Colon (tissue), 2 donors: ENCODE results near the gene SLC39A3.
"Not testable (repeated sequence)": the region's sequence is repeated elsewhere in the genome, so short reads cannot be mapped to it uniquely, and the experiment has no call there.

Experiments
- FAIRE-seq: peaks from 2 replicates; lab custom pipeline; 2012; peaks lifted over from hg19 to GRCh38; lab: Jason Lieb, UNC
- donor health status: control.
- donor health status: control.

The SLC39A3 gene

DNA sequence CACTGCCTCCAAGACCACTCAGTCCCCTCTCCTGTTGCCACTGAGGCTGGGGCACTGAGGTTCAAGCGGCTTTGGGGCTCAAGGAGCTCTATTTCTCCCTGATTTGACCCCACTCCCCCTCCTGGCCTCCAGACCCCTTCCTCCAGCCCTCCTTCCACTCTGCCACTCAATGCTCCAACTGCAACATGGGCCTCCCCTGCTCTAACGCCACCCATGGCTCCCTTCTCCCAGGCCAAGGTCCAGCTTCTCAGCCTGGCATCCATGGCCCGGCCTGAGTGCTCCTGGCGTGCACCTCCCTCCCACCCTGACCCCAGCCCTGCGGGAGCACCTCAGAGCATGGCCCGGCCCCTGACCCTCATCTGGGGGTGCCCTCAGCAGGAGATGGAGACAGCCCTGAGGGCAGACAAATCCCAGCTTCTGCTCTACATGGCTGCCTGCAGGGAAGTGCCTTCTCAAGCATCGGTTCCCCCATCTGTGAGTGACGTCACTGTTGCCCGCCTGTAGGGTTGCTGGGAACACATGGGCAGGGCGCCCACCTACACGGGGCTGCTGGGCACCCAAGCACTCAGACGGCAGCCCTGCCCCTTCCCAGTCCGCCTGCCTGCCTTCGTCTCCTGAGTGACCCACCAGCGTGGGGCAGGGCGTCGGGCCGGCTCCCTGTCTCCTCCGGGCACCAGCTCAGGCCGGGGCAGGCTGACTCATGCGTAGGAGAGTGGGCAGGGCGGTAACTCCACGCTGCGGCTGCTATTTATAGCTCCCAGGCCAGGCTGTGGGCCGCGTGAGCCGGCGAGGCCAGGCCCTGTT, 17.1 kb downstream of the SLC39A3 start:
- no peak for FAIRE-seq

DNA sequence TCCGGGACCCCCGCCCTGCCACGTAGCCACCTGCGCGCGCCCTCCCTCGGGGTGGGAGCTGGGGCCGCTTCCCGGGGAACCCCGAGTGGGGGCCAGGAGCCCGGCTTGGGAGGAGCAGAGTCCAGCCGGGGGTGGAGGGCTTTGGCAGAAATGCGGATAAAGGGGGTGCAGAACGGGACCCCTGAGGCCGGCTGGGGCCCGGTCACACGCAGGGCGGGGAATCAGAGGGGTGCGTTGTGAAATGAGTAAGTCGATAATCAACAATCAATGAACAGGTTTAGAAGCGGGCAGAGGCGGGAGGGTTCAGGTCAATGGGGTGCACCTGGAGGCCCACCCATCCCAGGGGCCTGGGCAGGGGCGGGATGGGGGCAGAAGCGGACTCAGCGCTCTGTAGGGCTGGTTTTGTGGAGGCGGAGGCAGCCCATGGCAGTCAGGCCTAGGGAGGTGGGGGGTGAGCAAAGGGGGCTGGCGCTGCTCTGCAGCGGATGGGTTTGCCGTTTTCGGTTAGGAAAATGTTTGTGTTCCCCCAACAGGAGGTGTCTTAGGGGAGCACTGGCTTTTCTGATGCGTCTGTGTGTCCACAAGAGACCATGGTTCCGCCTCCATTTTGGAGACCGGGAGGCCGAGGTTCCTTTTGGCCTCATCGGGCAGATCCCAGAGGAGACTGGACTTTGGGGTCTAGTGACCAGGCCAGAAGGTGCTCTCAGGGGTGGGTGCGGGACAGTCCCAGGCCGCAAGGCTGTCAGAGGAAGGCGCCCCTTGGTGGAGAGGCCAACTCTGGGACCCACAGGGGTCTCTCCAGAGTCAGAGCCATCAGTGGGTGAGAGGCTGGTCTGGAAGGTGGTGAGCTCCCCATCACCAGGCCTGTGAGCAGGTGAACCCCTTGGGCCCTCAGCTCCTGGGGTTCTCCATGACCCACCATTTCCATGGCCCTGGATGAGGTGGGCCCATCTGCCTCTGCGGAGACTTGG, 18.0 kb downstream of the SLC39A3 start:
- FAIRE-seq = no peak

DNA sequence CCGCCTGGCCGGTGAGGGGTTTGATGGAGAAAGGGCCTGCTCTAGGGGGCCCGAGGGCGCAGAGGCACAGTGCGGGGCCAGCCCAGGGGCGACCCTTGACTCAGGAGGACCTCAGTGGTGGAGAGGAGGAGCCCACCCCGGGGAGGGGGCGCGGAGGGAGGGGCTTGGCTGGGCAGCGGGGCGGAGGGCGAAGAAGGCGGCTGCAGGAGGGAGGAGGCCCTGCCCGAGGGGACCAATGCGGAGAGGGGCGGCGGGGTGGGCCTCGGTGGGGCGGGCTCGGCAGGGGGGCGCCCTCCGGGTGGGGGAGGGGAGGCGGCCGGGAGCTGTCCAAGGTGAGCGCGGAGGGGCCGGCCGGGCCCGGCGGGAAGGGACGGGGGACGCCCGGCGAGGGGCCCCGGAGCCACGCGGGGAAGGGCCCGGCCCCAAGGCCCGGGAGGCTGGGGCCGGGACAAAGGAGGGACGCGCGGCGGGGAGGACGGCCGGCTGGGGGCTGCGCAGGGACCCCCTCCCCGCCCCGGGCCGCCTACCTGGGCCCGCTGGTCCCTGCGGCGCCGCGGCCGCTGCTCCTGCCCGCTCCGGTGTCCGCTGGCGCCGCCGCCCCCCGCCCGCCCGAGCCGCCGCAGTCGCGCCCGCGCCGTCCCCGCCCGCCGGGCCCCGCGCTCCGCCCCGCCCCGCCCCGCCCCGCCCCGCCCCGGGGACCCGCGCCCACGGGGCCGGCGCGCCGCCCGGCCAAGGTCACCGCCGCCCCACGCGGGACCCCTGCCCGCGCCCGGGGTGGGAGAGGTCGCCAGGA, 18.8 kb downstream of the SLC39A3 start, which contains the start of gene DIRAS1:
Gene DIRAS1 (minus strand): TSS at position 596 of the 793 bp plus-strand sequence. CDS start 3,566 bp downstream, outside the sequence.
- no peak for FAIRE-seq

DNA sequence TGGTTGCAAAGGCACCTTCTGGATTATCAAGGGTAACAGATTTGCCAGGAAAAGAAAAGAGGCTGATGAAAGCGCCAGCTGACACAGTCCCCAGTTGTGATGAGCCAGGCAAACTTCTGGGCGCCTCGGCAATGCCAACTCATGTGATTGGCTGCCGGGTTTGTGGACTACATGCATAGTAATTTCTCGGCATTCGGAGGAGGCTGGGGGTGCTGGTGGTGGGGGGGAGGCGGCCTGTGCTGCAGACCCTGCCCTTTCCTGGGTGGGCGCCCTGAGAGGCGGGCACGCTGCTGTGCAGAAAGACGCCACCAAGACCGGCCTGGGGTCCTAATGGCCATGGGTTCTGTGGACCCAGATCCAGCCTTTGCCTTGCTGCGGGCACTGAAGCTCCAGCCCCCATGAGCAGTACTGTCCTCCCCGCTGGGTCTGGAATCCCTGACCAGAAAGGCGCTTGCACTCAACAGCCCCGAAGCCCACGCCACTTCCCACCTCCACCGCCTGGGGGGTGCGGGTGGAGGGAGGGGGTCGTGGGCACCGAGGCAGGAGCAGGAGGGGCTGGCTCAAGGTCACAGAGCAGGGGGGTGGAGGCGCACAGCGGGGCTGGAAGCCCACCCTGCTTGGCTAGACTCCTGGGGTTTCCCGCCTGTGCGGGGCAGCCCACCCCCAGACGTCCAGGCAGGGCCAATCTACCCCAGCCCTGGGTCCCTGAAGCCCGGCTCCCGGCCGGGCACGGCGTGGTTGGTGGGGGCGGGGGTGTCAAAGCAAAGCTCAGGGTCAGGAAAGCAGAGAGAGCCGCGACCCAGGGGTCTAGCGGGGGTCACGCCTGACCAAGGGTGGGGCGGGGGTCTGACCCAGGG, 19.7 kb downstream of the SLC39A3 start:
- no peak for FAIRE-seq

DNA sequence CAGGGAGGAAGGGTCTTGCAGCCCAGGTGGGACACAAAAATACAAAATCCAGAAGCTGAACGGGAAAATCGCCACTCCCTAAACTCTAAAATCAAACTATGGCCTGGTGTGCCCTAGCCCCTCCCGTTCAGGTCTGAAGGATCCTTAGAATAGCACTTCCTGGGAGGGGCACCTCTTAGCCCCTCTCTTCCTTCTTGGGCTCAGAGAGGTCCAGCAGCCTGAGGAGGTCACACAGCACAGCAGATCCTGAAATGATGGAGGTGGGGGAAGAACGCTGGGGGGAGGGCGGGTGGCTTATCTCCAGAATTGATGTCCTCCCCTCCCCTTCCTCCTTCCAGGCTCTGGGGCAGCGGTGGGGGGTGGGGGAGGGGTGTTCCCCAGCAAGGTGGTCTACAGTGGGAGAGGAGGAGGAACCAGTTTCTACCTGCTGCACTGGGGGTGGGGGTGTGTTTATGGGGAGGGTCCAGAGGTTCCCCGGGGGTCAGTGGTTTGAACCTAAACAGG, 20.5 kb downstream of the SLC39A3 start:
- FAIRE-seq = no peak

DNA sequence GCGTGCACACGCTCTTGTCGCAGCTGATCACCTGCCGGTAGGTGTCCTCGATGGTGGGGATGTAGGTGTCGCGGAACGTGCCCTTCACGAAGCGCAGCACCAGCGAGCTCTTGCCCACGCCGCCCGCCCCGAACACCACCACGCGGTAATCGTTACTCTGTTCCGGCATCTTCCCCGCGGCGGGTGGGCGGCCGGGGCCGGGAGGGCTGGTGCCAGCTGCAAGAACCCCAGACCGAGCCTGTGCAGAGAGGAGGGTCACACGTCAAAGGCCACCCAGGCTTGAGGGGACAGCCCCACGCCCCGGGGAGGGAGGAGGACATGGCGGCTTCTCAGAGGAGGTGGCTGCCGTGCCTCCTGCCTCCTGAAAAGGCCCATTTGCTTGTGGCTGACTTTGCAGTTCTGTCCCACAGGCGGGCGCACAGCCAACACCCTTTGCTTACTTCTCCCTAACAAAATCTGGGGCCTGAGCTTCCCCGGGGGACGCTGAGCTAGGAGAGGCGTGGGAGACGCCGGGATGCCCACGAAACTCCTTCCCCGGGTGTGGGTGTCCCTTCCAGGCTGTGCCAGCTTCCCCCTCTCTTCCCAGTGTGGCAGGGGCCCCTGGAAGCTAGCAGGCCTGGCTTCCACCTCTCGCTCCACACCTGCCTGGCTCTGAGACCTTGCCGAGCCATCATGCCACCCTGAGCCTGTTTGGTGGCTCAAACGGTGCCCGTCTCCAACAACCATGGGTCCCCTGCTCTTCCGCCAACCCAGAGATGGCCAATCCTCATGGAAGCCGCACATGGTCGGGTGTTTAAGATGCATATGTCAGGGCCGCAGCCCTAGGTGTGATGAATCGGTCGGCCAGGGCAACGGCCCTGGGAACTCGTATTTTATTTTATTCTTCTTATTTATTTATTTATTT, 21.9 kb downstream of the SLC39A3 start:
- no peak for FAIRE-seq

DNA sequence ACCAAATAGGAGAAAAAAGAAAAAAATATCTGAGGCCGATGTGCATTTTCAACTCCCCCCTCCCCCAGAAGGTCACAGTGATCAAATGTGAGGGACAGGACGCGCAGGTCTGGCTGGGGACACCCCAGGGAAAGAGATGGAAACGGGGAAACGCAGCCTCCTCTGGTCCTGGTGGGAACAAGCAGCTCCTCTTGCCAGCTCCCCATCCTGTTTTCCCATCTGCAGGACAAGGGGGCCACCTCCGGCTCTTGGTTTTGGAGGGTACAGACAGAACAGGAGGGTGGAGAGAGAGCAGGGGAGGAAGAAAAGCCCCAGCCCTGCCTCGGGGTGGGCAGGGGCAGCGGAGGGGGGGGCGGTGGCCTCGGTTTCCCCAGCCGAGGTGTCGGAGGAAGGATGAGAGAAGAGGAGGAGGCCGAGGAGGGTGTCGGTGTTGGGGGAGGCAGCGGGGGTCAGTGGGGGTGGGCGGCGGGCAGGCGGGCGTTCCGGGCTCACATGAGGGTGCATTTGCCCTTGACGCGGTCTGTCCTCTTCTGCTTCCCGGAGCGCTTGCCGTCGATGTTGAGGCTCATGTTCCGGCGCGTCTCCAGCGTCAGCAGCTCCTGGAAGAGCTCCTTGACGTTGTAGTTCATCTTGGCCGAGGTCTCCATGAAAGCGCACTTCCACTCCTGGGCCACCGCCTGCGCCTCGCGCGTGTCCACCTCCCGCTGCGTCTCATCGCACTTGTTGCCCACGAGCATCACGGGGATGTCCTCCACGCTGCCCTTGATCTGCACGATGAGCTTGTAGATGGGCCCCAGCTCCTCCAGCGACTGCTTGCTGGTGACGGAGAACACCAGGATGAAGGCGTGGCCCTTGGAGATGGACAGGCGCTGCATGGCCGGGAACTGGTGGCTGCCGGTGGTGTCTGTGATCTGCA, 22.8 kb downstream of the SLC39A3 start:
- no peak for FAIRE-seq

DNA sequence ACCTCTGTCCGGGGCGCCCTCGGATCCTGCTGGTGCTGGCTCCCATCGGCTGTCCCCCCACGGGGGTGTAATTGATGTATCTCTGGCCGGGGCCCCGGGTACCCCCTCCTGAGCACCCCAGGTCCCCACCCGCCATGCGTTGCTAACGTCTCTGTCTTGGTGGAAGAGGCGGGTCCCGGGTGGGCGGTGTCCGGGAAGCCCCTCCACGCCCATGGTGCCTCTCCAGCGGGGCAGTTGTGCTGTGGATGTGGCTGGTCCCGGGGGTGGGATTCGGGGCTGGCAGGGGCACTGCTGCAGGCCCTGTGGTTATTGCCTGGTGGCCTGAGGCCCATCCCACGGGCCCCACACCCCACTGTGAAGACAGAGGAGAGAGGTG, 23.6 kb downstream of the SLC39A3 start:
- no peak for FAIRE-seq

DNA sequence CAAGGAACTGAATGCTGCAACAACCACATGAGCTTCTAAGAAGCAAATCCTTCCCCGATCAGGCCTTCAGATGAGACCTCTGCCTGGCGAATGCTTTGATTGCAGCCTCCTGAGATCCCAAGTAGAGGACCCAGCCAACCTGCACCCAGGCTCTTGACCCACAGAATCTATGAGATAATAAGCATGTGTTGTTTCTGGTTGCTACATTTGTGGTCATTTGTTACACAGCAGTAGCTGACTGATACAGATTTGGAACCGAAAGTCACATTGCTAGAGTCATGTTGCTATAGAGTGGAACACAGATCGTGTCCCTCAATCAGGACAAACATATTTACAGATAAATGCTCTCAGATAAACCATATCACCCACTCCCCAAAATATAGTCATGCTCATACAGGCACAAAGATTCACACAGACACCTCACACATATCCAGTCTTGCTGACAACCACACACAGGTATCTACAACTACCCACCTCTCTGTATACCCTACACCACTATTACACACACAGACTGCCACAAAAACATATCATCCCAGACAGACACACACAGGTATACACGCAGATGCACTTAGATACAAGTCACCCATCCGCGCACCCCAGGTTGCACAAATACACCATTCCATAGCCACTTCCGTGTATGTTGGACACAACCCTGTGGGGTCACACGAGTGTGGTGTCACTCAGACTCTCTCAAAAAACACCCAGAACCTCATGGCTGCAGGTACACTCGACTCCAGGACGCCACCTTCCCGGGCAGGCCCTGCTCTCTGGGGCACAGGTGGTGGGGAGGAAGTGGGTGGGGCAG, 24.1 kb downstream of the SLC39A3 start:
- no peak for FAIRE-seq

DNA sequence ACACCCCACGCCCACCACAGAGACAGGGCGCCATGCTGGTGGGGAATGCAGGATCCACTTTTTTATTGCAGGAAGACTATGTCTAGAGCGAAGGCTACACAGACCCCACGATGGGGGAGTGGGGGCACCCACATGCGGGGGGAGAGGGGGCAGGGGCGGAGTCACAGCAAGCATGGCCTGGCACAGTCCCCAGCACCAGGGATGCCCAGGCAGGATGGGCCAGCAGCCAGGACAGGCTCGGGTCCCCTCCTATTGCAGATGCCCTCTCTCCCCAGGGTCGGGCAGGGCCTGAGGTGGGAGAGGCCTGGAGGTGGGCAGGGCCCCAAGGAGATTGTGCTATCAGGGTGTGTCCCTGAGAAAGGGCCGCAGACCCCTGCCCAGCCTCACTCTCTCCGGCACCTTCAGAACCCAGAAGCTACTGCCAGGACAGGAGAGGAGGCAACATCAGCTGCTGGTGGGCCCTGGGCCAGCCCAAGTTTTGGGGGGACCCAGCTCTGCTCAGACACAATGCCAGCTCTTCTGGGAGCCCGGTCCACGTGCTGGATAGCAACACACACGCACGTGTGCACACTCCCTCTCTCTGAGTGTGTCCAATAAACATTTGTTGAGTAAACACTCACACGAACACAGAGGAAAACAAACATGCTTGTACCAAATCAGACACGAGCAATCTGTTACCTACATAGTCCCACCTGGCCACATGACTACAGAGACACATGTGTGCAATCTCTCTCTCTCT, 25.1 kb downstream of the SLC39A3 start:
- no peak for FAIRE-seq

DNA sequence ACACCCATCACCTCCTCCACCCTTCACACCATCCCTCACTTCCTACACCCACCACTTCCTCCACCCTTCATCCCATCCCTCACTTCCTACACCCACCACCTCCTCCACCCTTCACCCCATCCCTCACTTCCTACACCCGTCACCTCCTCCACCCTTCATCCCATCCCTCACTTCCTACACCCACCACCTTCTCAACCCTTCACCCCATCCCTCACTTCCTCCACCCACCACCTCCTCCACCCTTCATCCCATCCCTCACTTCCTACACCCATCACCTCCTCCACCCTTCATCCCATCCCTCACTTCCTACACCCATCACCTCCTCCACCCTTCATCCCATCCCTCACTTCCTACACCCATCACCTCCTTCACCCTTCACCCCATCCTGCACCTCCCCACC, 25.7 kb downstream of the SLC39A3 start:
- FAIRE-seq = not testable (repeated sequence)

DNA sequence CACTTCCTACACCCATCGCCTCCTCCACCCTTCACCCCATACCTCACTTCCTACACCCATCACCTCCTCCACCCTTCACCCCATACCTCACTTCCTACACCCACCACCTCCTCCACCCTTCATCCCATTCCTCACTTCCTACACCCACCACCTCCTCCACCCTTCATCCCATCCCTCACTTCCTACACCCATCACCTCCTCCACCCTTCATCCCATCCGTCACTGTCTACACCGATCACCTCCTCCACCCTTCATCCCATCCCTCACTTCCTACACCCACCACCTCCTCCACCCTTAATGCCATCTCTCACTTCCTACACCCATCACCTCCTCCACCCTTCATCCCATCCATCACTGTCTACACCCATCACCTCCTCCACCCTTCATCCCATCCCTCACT, 26.6 kb downstream of the SLC39A3 start:
- FAIRE-seq = not testable (repeated sequence)

DNA sequence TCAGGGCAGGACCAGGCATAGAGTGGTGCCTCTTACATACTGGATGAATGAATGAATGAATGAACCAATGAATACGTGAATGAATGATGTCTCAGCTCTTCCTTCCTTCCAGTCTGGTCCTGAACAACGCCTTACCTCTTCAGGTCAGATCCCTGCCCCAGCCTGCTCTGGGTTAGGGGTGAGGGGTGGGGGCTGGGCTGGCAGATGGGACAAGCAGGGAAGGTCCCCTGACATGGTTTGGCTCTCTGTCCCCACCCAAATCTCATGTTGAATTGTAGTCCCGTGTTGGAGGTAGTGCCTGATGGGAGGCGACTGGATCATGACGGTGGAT, 28.0 kb downstream of the SLC39A3 start:
- FAIRE-seq = no peak

DNA sequence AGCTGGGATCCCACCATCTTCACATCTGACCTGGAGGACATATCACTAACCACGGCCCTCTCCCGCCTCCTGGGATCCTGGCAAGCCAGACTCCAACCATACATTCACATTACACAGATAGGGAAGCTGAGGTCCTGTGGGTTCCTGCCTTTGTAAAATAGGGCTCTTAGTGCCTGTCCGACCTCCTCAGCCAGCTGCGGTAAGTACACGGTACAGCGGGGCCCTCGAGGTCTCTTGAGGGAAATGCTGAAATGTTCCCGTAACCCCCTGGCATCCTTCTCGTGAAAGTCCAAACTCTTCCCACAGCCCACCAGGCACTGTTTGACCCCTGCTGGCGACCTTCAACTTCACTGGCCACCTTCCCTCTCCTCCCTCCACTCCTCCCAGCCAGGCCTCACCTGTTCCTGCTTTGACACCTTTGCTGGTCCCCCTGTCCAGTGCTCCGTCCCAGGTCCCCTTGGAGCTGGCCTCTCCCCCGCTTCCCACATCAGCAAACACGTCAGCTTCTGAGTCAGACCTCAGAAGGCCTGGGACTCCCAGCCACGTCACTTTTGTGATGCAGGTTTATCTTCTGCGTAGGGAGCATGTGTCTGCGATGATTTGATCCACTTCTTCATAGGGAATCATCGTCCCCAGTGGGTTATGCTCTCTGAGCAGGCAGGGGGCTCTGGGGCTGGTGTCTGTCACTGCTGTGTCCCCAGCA, 28.5 kb downstream of the SLC39A3 start:
- no peak for FAIRE-seq

DNA sequence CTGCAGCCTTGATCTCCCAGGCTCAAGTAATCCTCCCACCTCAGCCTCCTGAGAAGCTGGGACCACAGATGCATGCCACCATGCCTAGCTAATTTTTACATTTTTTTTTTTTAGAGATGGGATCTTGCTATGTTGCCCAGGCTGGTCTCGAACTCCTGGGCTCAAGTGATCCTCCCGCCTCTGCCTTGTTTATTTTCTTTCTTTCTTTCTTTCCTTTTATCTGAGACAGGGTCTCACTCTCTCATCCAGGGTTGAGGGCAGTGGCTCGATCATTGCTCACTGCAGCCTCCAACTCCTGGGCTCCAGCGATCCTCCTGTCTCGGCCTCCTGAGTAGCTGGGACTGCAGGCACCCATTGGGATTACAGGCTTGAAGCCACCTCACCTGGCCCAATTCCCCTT, 33.6 kb downstream of the SLC39A3 start:
- FAIRE-seq = no peak

DNA sequence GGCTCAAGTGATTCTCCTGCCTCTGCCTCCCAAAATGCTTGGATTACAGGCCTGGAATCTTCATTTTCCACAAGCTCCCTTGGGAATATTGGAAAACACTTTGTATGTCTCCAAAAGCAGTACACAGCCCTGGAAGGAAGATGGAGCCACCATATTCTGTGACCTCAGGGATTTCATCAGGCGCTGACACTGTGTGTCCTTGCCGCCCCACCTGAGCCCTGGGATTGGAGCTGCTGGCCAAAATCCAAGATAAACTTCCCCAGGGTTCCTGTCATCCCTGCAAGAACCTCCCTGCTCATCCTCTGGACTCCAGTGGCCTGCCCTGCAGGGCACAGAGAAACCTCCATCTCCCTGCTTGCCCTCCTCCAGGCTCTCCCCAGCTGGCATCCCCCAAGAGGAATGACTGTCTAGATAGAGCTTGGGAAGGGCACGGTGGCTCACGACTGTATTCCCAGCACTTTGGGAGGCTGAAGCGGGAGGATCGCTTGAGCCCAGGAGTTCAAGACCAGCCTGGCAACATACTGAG, 36.1 kb downstream of the SLC39A3 start:
- no peak for FAIRE-seq

DNA sequence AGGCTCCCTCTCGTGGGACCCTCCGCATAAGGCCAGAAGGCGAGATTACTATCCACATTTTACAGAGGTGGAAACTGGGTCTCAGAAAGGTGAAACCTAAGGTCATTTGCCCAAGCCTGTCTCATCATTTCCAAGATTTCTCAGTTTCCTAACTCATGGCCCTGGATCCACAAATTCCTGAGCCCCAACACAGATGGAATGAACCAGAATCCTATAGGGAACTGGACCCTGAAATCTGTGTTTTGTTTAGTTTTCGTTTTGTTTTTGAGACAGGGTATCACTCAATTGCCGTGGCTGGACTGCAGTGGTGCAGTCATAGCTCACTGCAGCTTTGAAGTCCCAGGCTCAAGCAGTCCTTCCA, 36.8 kb downstream of the SLC39A3 start:
- no peak for FAIRE-seq
